Adrenal gland (tissue), 12 donors: ENCODE results near the gene LRBA. TPM values are rescaled to one million over a fixed set of nuclear protein-coding genes. Genes with fewer than 3 reads are reported as not detected.

ENCODE experiments used
- DNase-seq, 7 donors: peaks; one replicate each; pipeline ENCODE4 v3.0.0-alpha.2; 2019 to 2020
- H3K27ac ChIP-seq, 5 donors: fragments of 200-600 bp; sonication (generic) in 4 of 5; 1 replicate in 3 of 5; 2 replicates in 2 of 5; pipeline versions ENCODE4 v1.5.1 to v1.8.0; 2016 to 2020; ENCODE audit warnings: mild to moderate bottlenecking in 1 of 5
- H3K27me3 ChIP-seq: fragments of 200-600 bp; 2 replicates; pipeline ENCODE4 v1.8.0; 2021
- H3K36me3 ChIP-seq, 2 donors: fragments of 200-600 bp; replicated peaks in 1 of 2; 1 replicate in 1 of 2; 2 replicates in 1 of 2; pipeline versions ENCODE4 v1.5.1 to v1.8.0; 2018 to 2022
- H3K4me1 ChIP-seq, 2 donors: fragments of 200-600 bp; replicated peaks in 1 of 2; 1 replicate in 1 of 2; 2 replicates in 1 of 2; pipeline versions ENCODE4 v1.5.1 to v1.8.0; 2018 to 2021
- H3K4me3 ChIP-seq, 4 donors: fragments of 200-600 bp; sonication (generic) in 3 of 4; one replicate each; pipeline ENCODE4 v1.5.1; 2016 to 2018
- H3K9me3 ChIP-seq, 3 donors: fragments of 200-600 bp; sonication (generic) in 1 of 3; replicated peaks in 1 of 3; 1 replicate in 2 of 3; 2 replicates in 1 of 3; pipeline versions ENCODE4 v1.5.1 to v1.8.0; 2016 to 2021
- POLR2A ChIP-seq, 2 donors: fragments of 450-650 bp; IDR thresholded peaks; one replicate each; pipeline ENCODE4 v1.6.1; 2017; ENCODE audit warnings: antibody characterized with exemption in 2 of 2, mild to moderate bottlenecking in 2 of 2, moderate library complexity in 1 of 2
- WGBS, 4 donors: extraction: QIAGEN DNeasy Blood & Tissue Kit in 2 of 4; methylation state at CpG; one replicate each; pipeline versions ENCODE4 v1.1.5 to v1.1.7; 2013 to 2017; 5-methylcytosine and 5-hydroxymethylcytosine counted together
- intact Hi-C, 2 donors: fragments of 100-400 bp; cut with DNase I; formaldehyde crosslinking; loops; one replicate each; pipeline versions ENCODE4 v1.14.1 to v1.15.0; 2022 to 2023
- polyA plus RNA-seq, 3 donors: library from polyadenylated mRNA; stranded (reverse); fragments of 200-250 nt in 2 of 3; fragments of 350-450 nt in 1 of 3; fragmentation: Illumina TruSeq in 1 of 3; extraction: RNeasy Lipid Tissue Mini Kit (QIAGEN cat#74804) in 1 of 3; gene quantifications; one replicate each; pipeline ENCODE4 v1.2.3, GENCODE V29; 2013 to 2014
- total RNA-seq, 9 donors: library from RNA; depleted of rRNA in 4 of 9; stranded (reverse); fragments of >200 nt in 4 of 9; fragments of 120-200 nt in 1 of 9; fragmentation: NEBNext Ultra II Directional in 1 of 9; extraction: Animal tissue kit (Norgen Biotek cat#: 25700) in 1 of 9; gene quantifications; one replicate each; pipeline versions ENCODE4 v1.1.0 to v1.2.4, GENCODE V29; 2013 to 2023
- TF ChIP-seq, protein P1 (sequence below), 6 experiments: fragments of 450-650 bp in 4 of 6; fragments of 200-600 bp in 2 of 6; sonication (generic) in 1 of 6; IDR thresholded peaks; 1 replicate in 5 of 6; 2 replicates in 1 of 6; pipeline versions ENCODE4 v1.5.1 to v1.8.0; 2016 to 2021; ENCODE audit warnings: antibody characterized with exemption in 6 of 6, mild to moderate bottlenecking in 2 of 6, moderate library complexity in 1 of 6
- donor health status: healthy with polysubstance abuse.
- donor health status: Bipolar disorder and iron deficiency.
- donor health status: DM: yes; HTN: yes; CAD: no.
- donor health status: DM: no; HTN: no; CAD: no.
- donor health status: DM: no; HTN: no; CAD: no.
- donor health status: DM: yes; HTN: yes; CAD: no.

Gene LRBA
- total and polyA plus RNA-seq, 12 donors: 9.6 to 106 (median 40.6) TPM

DNA sequence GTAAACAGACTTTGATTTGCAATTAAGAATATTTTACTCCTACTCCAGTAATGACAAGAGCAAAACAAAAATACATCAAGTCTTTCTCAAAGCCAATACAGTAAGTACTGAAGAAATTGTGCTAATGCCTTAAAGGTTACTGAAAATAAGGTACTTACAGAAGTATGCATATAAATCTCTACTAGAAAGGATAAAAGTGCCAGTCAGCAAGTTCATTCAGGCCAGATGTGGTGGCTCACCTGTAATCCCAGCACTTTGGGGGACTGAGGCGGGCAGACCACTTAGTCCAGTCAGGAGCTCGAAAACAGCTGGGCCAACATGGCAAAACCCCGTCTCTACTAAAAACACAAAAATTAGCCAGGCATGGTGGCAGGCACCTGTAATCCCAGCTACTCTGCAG, 27.9 kb downstream of the LRBA start:
- Histone ChIP-seq H3K27me3 (no peaks in the 10 kb centered on the region), H3K36me3 (no peaks in the 10 kb centered on the region), H3K4me1 (peaks cover 3 to 8% of the 10 kb centered on the region in 2 donors), H3K9me3 (no peaks in the 10 kb centered on the region), H3K4me3 (no peak overlapping the region), H3K27ac (no peak overlapping the region)
- intact Hi-C loops: no loop called here
- no peak for DNase-seq
- 87 to 96% (median 91%) methylated on average over 3 of the region's 3 CpGs for WGBS, 4 donors
- TF ChIP-seq POLR2A (IDR thresholded peaks at IDR 0.05): no peak
- TF ChIP-seq, protein P1, sequence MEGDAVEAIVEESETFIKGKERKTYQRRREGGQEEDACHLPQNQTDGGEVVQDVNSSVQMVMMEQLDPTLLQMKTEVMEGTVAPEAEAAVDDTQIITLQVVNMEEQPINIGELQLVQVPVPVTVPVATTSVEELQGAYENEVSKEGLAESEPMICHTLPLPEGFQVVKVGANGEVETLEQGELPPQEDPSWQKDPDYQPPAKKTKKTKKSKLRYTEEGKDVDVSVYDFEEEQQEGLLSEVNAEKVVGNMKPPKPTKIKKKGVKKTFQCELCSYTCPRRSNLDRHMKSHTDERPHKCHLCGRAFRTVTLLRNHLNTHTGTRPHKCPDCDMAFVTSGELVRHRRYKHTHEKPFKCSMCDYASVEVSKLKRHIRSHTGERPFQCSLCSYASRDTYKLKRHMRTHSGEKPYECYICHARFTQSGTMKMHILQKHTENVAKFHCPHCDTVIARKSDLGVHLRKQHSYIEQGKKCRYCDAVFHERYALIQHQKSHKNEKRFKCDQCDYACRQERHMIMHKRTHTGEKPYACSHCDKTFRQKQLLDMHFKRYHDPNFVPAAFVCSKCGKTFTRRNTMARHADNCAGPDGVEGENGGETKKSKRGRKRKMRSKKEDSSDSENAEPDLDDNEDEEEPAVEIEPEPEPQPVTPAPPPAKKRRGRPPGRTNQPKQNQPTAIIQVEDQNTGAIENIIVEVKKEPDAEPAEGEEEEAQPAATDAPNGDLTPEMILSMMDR (IDR thresholded peaks at IDR 0.05): no peak

GRCh38 chr4:150986085-150986484, 29.0 kb downstream of the LRBA start:
- H3K4me1 ChIP-seq: peaks cover 3 to 8% of the 10 kb centered on the region in 2 donors
- WGBS, 4 donors: 90 to 100% (median 92%) methylated on average over 4 of the region's 4 CpGs
- H3K36me3 ChIP-seq: no peaks in the 10 kb centered on the region
- H3K4me3 ChIP-seq: no peak overlapping the region
- no peaks in the 10 kb centered on the region for H3K9me3 ChIP-seq
- intact Hi-C loops: no loop called here
- DNase-seq: no peak
- H3K27me3 ChIP-seq: no peaks in the 10 kb centered on the region
- no peak overlapping the region for H3K27ac ChIP-seq
- no peak for TF ChIP-seq POLR2A (IDR thresholded peaks at IDR 0.05)
- TF ChIP-seq, protein P1 (IDR thresholded peaks at IDR 0.05): no peak

- WGBS, 4 donors: 76 to 91% (median 90%) methylated on average over 3 of the region's 3 CpGs
- Histone ChIP-seq H3K9me3 (no peaks in the 10 kb centered on the region), H3K36me3 (no peaks in the 10 kb centered on the region), H3K4me1 (peaks cover 3 to 8% of the 10 kb centered on the region in 2 donors), H3K27me3 (no peaks in the 10 kb centered on the region), H3K4me3 (no peak overlapping the region), H3K27ac (no peak overlapping the region)
- intact Hi-C loops: no loop called here
- TF ChIP-seq, protein P1 (IDR thresholded peaks at IDR 0.05): no peak
- no peak for TF ChIP-seq POLR2A (IDR thresholded peaks at IDR 0.05)
- DNase-seq: no peak
Measured at GRCh38 chr4:150983851-150984250, 31.2 kb downstream of the LRBA start.

DNA sequence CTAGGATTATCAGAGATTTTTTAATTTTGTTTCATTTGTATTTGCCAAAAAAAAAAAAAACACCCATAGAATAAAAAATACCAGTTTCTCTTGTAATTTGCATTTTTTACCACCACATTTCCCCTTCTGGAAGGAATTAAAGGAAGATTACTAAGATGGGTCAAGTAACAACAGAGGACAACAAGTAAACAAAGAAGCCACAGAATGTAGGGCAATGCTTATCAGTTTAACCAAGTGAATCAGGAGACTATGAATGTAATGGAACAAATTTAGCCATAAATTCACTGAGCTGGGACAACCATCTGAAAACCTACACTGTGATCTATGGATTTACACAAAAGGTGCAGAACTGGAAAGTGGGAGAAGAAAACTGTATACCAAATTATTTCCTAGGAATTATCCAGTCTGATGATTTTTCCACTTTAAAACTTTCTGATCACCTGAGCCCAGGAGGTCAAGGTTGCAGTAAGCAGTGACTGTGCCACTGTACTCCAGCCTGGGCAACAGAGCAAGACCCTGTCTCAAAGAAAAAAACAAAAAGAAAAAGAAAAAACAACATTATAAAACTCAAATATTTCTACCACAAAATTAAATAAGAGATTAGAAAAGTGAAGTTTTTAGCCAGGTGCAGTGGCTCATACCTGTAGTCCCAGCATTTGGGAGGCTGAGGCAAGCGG, 32.4 kb downstream of the LRBA start:
- TF ChIP-seq, protein P1 (IDR thresholded peaks at IDR 0.05): no peak
- no peak for TF ChIP-seq POLR2A (IDR thresholded peaks at IDR 0.05)
- WGBS, 4 donors: 97 to 100% (median 100%) methylated on average over 1 of the region's 1 CpG

More for the DNA sequence above, 32.4 kb downstream of the LRBA start:
- DNase-seq: no peak
- Histone ChIP-seq H3K27me3 (no peaks in the 10 kb centered on the region), H3K4me1 (peaks cover 3 to 8% of the 10 kb centered on the region in 2 donors), H3K9me3 (no peaks in the 10 kb centered on the region), H3K27ac (peak overlapping the region in 2 of 5 donors; percentile 9 to 63), H3K4me3 (no peak overlapping the region), H3K36me3 (no peaks in the 10 kb centered on the region)
- intact Hi-C loops: no loop called here
